CD14-positive monocyte (primary cell): ENCODE measurements around the gene PLAU. TPM values are rescaled to one million over a fixed set of nuclear protein-coding genes. Genes with fewer than 3 reads are reported as not detected.

Experiments used
- DNase-seq, 3 donors: peaks; one replicate each; pipeline ENCODE4 v3.0.0-alpha.2; 2011 to 2022
- H2AFZ ChIP-seq: 2 replicates; pipeline ENCODE4 v1.6.0; 2012; ENCODE audit warnings: mild to moderate bottlenecking, low read depth, low read length, inconsistent platforms; ENCODE audit not compliant: insufficient read depth, poor library complexity, severe bottlenecking
- H3K27ac ChIP-seq, 2 donors: 1 replicate in 1 of 2; 2 replicates in 1 of 2; pipeline ENCODE4 v1.5.1; 2012 to 2013; ENCODE audit warnings: low read length in 2 of 2, control low read depth in 1 of 2, inconsistent platforms in 1 of 2, low read depth in 1 of 2, mild to moderate bottlenecking in 1 of 2
- H3K27me3 ChIP-seq, 2 donors: one replicate each; pipeline versions ENCODE4 v1.6.0 to v1.6.1; 2011 to 2013; ENCODE audit warnings: low read length in 2 of 2; ENCODE audit not compliant: control insufficient read depth in 2 of 2, insufficient read depth in 2 of 2
- H3K36me3 ChIP-seq, 2 donors: replicated peaks in 1 of 2; 1 replicate in 1 of 2; 2 replicates in 1 of 2; pipeline versions ENCODE4 v1.5.1 to v1.6.1; 2012 to 2013; ENCODE audit warnings: low read length in 2 of 2, control low read depth in 1 of 2, inconsistent platforms in 1 of 2, mild to moderate bottlenecking in 1 of 2; ENCODE audit not compliant: insufficient read depth in 2 of 2, control insufficient read depth in 1 of 2
- H3K4me1 ChIP-seq, 2 donors: 1 replicate in 1 of 2; 2 replicates in 1 of 2; pipeline versions ENCODE4 v1.5.1 to v1.6.1; 2012 to 2013; ENCODE audit warnings: low read length in 2 of 2, control low read depth in 1 of 2, inconsistent platforms in 1 of 2, mild to moderate bottlenecking in 1 of 2, moderate library complexity in 1 of 2; ENCODE audit not compliant: insufficient read depth in 2 of 2, control insufficient read depth in 1 of 2
- H3K4me2 ChIP-seq: replicated peaks from 2 replicates; pipeline ENCODE3; 2012; ENCODE audit warnings: low read length, moderate library complexity, mild to moderate bottlenecking; ENCODE audit not compliant: poor library complexity, severe bottlenecking; ENCODE audit errors: extremely low read depth
- H3K4me3 ChIP-seq, 3 experiments: fragments of 200-600 bp in 1 of 3; sonication (generic) in 1 of 3; replicated peaks in 1 of 3; 1 replicate in 2 of 3; 2 replicates in 1 of 3; pipeline ENCODE4 v1.5.1; 2011 to 2013; ENCODE audit warnings: low read length in 3 of 3, mild to moderate bottlenecking in 3 of 3, control low read depth in 2 of 3, low read depth in 2 of 3, inconsistent platforms in 1 of 3, moderate library complexity in 1 of 3
- H3K79me2 ChIP-seq: 2 replicates; pipeline ENCODE4 v1.6.0; 2012; ENCODE audit warnings: mild to moderate bottlenecking, control low read depth, inconsistent platforms, low read length, moderate library complexity; ENCODE audit not compliant: insufficient read depth
- H3K9ac ChIP-seq: 2 replicates; pipeline ENCODE4 v1.6.0; 2017; ENCODE audit warnings: low read length, mild to moderate bottlenecking; ENCODE audit not compliant: insufficient read depth, poor library complexity, severe bottlenecking
- H3K9me3 ChIP-seq, 2 donors: replicated peaks in 1 of 2; 1 replicate in 1 of 2; 2 replicates in 1 of 2; pipeline versions ENCODE4 v1.5.1 to v1.6.1; 2012 to 2013; ENCODE audit warnings: low read length in 2 of 2, control low read depth in 1 of 2; ENCODE audit not compliant: control insufficient read depth in 1 of 2, insufficient read depth in 1 of 2
- H4K20me1 ChIP-seq: 2 replicates; pipeline ENCODE4 v1.6.0; 2012; ENCODE audit warnings: mild to moderate bottlenecking, low read length, control low read depth, moderate library complexity; ENCODE audit not compliant: insufficient read depth
- H3K27ac Mint-ChIP-seq, 7 donors: one replicate each; pipeline ENCODE4 v1.8.0; 2020; ENCODE audit warnings: mild to moderate bottlenecking in 7 of 7, mixed read lengths in 7 of 7, moderate library complexity in 6 of 7, inconsistent platforms in 2 of 7
- H3K27me3 Mint-ChIP-seq, 3 donors: one replicate each; pipeline ENCODE4 v1.8.0; 2021 to 2022; ENCODE audit warnings: low read depth in 3 of 3, mild to moderate bottlenecking in 3 of 3, mixed read lengths in 3 of 3, moderate library complexity in 3 of 3, inconsistent platforms in 1 of 3
- H3K36me3 Mint-ChIP-seq, 2 donors: one replicate each; pipeline ENCODE4 v1.8.0; 2020; ENCODE audit warnings: mixed read lengths in 2 of 2, inconsistent platforms in 1 of 2, mild to moderate bottlenecking in 1 of 2
- H3K4me1 Mint-ChIP-seq: one replicate; pipeline ENCODE4 v1.8.0; 2020; ENCODE audit warnings: mild to moderate bottlenecking, mixed read lengths
- H3K4me3 Mint-ChIP-seq, 2 donors: one replicate each; pipeline ENCODE4 v1.8.0; 2020; ENCODE audit warnings: mild to moderate bottlenecking in 2 of 2, mixed read lengths in 2 of 2, moderate library complexity in 1 of 2
- H3K9me3 Mint-ChIP-seq, 7 donors: one replicate each; pipeline ENCODE4 v1.8.0; 2020 to 2022; ENCODE audit warnings: mixed read lengths in 7 of 7, mild to moderate bottlenecking in 6 of 7, moderate library complexity in 6 of 7, inconsistent platforms in 2 of 7
- CTCF ChIP-seq: fragments of 200-600 bp; IDR thresholded peaks from one replicate; pipeline ENCODE4 v1.8.0; 2022; ENCODE audit warnings: antibody characterized with exemption, mild to moderate bottlenecking
- WGBS: methylation state at CpG from one replicate; pipeline ENCODE4 v1.1.5; 2013; ENCODE audit warnings: missing lambda C conversion rate; ENCODE audit not compliant: insufficient coverage; 5-methylcytosine and 5-hydroxymethylcytosine counted together
- intact Hi-C, 2 donors: fragments of 100-400 bp; cut with micrococcal nuclease; formaldehyde crosslinking; loops; one replicate each; pipeline versions ENCODE4 v1.15.0 to v1.15.1; 2023
- polyA plus RNA-seq, 3 donors: library from polyadenylated mRNA; depleted of rRNA in 1 of 3; unstranded in 2 of 3; stranded (reverse) in 1 of 3; fragments of 300-500 nt in 2 of 3; fragments of >200 nt in 1 of 3; fragmentation: Illumina TruSeq in 2 of 3; gene quantifications; 1 replicate in 2 of 3; 2 replicates in 1 of 3; pipeline ENCODE4 v1.2.3, GENCODE V29; 2012 to 2021

The PLAU gene
- polyA plus RNA-seq, 3 donors = 0.16 to 1.5 (median 0.43) TPM

GRCh38 chr10:73954737-73955136 is 43.8 kb downstream of the PLAU start:
- Mint-ChIP-seq H3K4me1 (peaks cover 56% of the 10 kb centered on the region), H3K27ac (no peak overlapping the region)

GRCh38 chr10:73955719-73956118 is 44.8 kb downstream of the PLAU start:
- Histone ChIP-seq H4K20me1 (no peaks in the 10 kb centered on the region), H3K4me3 (no peak overlapping the region), H2AFZ (no peak overlapping the region), H3K4me1 (peaks cover 56 to 68% of the 10 kb centered on the region in 2 donors), H3K4me2 (no peak overlapping the region), H3K36me3 (no peaks in the 10 kb centered on the region), H3K9ac (no peak overlapping the region), H3K79me2 (no peaks in the 10 kb centered on the region), H3K27me3 (no peaks in the 10 kb centered on the region), H3K27ac (peak overlapping the region; percentile 77 to 82), H3K9me3 (no peaks in the 10 kb centered on the region)
- no peak for TF ChIP-seq CTCF
- Mint-ChIP-seq H3K27me3 (peaks cover 0 to 2% (median 0%) of the 10 kb centered on the region in 3 donors), H3K27ac (peak overlapping the region in 6 of 7 donors; percentile 26 to 79 (median 54)), H3K4me3 (no peak overlapping the region), H3K36me3 (no peaks in the 10 kb centered on the region), H3K9me3 (no peaks in the 10 kb centered on the region), H3K4me1 (peaks cover 62% of the 10 kb centered on the region)
- WGBS = no CpG with 5 or more reads among the region's 2 CpGs
- no peak for DNase-seq
- intact Hi-C loops = loop anchor here (5.0 kb wide), 1 partner anchor 37 kb away; no protein-coding TSS in a partner anchor

More at GRCh38 chr10:73954737-73955136, 43.8 kb downstream of the PLAU start:
- WGBS = no CpG with 5 or more reads among the region's 2 CpGs
- no peak overlapping the region for H3K4me3 ChIP-seq
- no peak overlapping the region for H2AFZ ChIP-seq
- H3K36me3 Mint-ChIP-seq = no peaks in the 10 kb centered on the region
- no peak for TF ChIP-seq CTCF
- H3K27me3 Mint-ChIP-seq = peaks cover 0 to 2% (median 0%) of the 10 kb centered on the region in 3 donors
- no peaks in the 10 kb centered on the region for H4K20me1 ChIP-seq
- intact Hi-C loops = loop anchor here (5.0 kb wide), 1 partner anchor 38 kb away; no protein-coding TSS in a partner anchor
- H3K9me3 Mint-ChIP-seq = no peaks in the 10 kb centered on the region
- no peak overlapping the region for H3K9ac ChIP-seq
- no peaks in the 10 kb centered on the region for H3K9me3 ChIP-seq
- H3K4me2 ChIP-seq = no peak overlapping the region
- no peak overlapping the region for H3K4me3 Mint-ChIP-seq
- no peaks in the 10 kb centered on the region for H3K27me3 ChIP-seq
- no peaks in the 10 kb centered on the region for H3K36me3 ChIP-seq
- H3K4me1 ChIP-seq = peaks cover 52 to 62% of the 10 kb centered on the region in 2 donors
- no peak for DNase-seq
- H3K79me2 ChIP-seq = no peaks in the 10 kb centered on the region
- no peak overlapping the region for H3K27ac ChIP-seq
